Measurements from ENCODE around the gene KREMEN1. TPM values are rescaled to one million over a fixed set of nuclear protein-coding genes. Genes with fewer than 3 reads are reported as not detected.
A peak's percentile ranks its signal among the peaks of the same experiment; 100 is the strongest.

The KREMEN1 gene
- total and polyA plus RNA-seq, 4 donors = 1.2 to 22.6 (median 3.8) TPM

DNA sequence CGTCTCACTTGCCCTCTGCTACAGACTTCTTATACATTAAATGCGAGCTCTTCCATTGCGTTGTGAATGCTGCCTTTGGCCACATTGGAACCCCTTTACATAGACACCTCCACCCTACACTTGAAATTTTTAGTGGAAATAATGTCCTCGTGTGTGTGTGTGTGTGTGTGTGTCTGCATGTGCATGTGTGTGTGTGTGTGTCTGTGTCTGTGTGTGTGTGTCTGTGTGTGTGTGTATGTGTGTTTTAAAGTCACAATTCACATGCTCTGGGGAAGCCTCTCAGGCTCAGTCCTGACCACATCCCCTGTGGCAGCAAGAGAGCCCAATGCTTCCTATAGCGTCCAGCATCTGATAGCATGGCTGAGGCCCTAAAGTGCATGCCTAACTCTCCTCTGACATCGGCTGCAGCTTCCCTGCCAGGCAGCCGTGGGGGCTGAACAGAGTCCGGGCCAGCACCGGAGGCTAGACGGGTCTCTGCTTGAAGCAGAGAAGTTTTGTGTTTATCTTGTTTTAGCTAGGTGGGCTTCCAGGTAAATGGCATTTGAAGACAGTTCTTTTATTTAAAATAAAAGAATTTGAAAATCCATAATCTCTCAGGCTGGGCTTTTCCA is 68.3 kb downstream of the KREMEN1 start (continued):
- TF ChIP-seq TAF1 (conservative IDR thresholded peaks at IDR 0.05) = no peak
- TF ChIP-seq RXRA (IDR thresholded peaks at IDR 0.05) = no peak
- TF ChIP-seq RAD21 (IDR thresholded peaks at IDR 0.05) = no peak
- TF ChIP-seq HNF4A (conservative IDR thresholded peaks at IDR 0.05) = no peak

- WGBS = 90% methylated on average over 5 of the region's 5 CpGs
Measured at GRCh38 chr22:29142116-29142515, 69.3 kb downstream of the KREMEN1 start.

More at GRCh38 chr22:29142116-29142515, 69.3 kb downstream of the KREMEN1 start:
- Histone ChIP-seq H3K27ac (ENCODE audit: low read depth in 1 of 2, low read length in 2 of 2) (no peak overlapping the region), H3K36me3 (ENCODE audit: control insufficient read depth in 4 of 4, insufficient read depth in 3 of 4, low read depth in 1 of 4, low read length in 3 of 4) (peaks cover 0 to 21% (median 3%) of the 10 kb centered on the region in 4 donors), H3K9me3 (ENCODE audit: control insufficient read depth in 4 of 4, low read length in 3 of 4) (no peaks in the 10 kb centered on the region), H3K27me3 (ENCODE audit: control insufficient read depth in 4 of 4, insufficient read depth in 4 of 4, low read length in 3 of 4) (no peaks in the 10 kb centered on the region), H3K4me3 (ENCODE audit: low read depth in 1 of 3, low read length in 3 of 3) (no peak overlapping the region), H3K4me1 (ENCODE audit: control insufficient read depth in 4 of 4, insufficient read depth in 4 of 4, low read length in 3 of 4) (peaks cover 0 to 4% (median 4%) of the 10 kb centered on the region in 4 donors), H3K9ac (ENCODE audit: low read depth in 1 of 2, low read length in 2 of 2) (no peak overlapping the region)
- peak; percentile 26 for DNase-seq (ENCODE audit: low spot score)
- TF ChIP-seq SP1 (IDR thresholded peaks at IDR 0.05) = no peak
- no peak for TF ChIP-seq HNF4A (conservative IDR thresholded peaks at IDR 0.05)
- no peak for TF ChIP-seq CTCF (IDR thresholded peaks at IDR 0.05; ENCODE audit: low read depth, low read length, missing input control)
- TF ChIP-seq YY1 (IDR thresholded peaks at IDR 0.05) = no peak
- no peak for TF ChIP-seq EGR1 (IDR thresholded peaks at IDR 0.05; ENCODE audit: low read depth in 2 of 2)
- TF ChIP-seq, protein P1, sequence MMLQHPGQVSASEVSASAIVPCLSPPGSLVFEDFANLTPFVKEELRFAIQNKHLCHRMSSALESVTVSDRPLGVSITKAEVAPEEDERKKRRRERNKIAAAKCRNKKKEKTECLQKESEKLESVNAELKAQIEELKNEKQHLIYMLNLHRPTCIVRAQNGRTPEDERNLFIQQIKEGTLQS (IDR thresholded peaks at IDR 0.05) = no peak
- no peak for TF ChIP-seq NR2F2 (IDR thresholded peaks at IDR 0.05)
- TF ChIP-seq TAF1 (conservative IDR thresholded peaks at IDR 0.05) = no peak
- no peak for TF ChIP-seq RXRA (IDR thresholded peaks at IDR 0.05)
- TF ChIP-seq MAX (IDR thresholded peaks at IDR 0.05) = no peak
- no peak for TF ChIP-seq GABPA (IDR thresholded peaks at IDR 0.05 in 1 of 2, conservative IDR thresholded peaks at IDR 0.05 in 1 of 2)
- TF ChIP-seq, protein P2, sequence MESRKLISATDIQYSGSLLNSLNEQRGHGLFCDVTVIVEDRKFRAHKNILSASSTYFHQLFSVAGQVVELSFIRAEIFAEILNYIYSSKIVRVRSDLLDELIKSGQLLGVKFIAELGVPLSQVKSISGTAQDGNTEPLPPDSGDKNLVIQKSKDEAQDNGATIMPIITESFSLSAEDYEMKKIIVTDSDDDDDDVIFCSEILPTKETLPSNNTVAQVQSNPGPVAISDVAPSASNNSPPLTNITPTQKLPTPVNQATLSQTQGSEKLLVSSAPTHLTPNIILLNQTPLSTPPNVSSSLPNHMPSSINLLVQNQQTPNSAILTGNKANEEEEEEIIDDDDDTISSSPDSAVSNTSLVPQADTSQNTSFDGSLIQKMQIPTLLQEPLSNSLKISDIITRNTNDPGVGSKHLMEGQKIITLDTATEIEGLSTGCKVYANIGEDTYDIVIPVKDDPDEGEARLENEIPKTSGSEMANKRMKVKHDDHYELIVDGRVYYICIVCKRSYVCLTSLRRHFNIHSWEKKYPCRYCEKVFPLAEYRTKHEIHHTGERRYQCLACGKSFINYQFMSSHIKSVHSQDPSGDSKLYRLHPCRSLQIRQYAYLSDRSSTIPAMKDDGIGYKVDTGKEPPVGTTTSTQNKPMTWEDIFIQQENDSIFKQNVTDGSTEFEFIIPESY (IDR thresholded peaks at IDR 0.05) = no peak
- TF ChIP-seq RAD21 (IDR thresholded peaks at IDR 0.05) = no peak
- no peak for TF ChIP-seq FOXA2 (IDR thresholded peaks at IDR 0.05)
- TF ChIP-seq HNF4G (IDR thresholded peaks at IDR 0.05) = no peak

All from liver (tissue), 9 donors.